ENCODE results near the gene SH3PXD2A.

Gene SH3PXD2A

GRCh38 chr10:103701380-103702222 lies 153.8 kb downstream of the SH3PXD2A start:
- no peak overlapping the region for H3K9ac ChIP-seq (ENCODE audit: low read length)
- no peak overlapping the region for H3K27ac ChIP-seq (ENCODE audit: low read depth, low read length)

GRCh38 chr10:103700436-103700715 lies 155.0 kb downstream of the SH3PXD2A start:
- Histone ChIP-seq H3K27me3 (ENCODE audit: control insufficient read depth, insufficient read depth, low read length) (peaks cover 5% of the 10 kb centered on the region; the same call in 1 of the 2 replicates), H3K4me3 (ENCODE audit: low read depth, low read length) (no peak overlapping the region), H3K9me3 (ENCODE audit: control insufficient read depth, insufficient read depth, low read depth, low read length) (peaks cover 8% of the 10 kb centered on the region; the same call in 1 of the 2 replicates), H3K36me3 (ENCODE audit: control insufficient read depth, insufficient read depth, low read length) (no peaks in the 10 kb centered on the region), H3K27ac (ENCODE audit: low read depth, low read length) (no peak overlapping the region), H3K9ac (ENCODE audit: low read length) (no peak overlapping the region), H3K4me1 (ENCODE audit: control insufficient read depth, insufficient read depth, low read length) (peaks cover 24% of the 10 kb centered on the region)

More at GRCh38 chr10:103701380-103702222, 153.8 kb downstream of the SH3PXD2A start:
- H3K4me1 ChIP-seq (ENCODE audit: control insufficient read depth, insufficient read depth, low read length) = peaks cover 13% of the 10 kb centered on the region
- no peaks in the 10 kb centered on the region for H3K27me3 ChIP-seq (ENCODE audit: control insufficient read depth, insufficient read depth, low read length)
- H3K9me3 ChIP-seq (ENCODE audit: control insufficient read depth, insufficient read depth, low read depth, low read length) = peaks cover 8% of the 10 kb centered on the region; the same call in 1 of the 2 replicates
- no peaks in the 10 kb centered on the region for H3K36me3 ChIP-seq (ENCODE audit: control insufficient read depth, insufficient read depth, low read length)
- H3K4me3 ChIP-seq (ENCODE audit: low read depth, low read length) = no peak overlapping the region

GRCh38 chr10:103699611-103700435 lies 155.6 kb downstream of the SH3PXD2A start:
- H3K27me3 ChIP-seq (ENCODE audit: control insufficient read depth, insufficient read depth, low read length) = peaks cover 10% of the 10 kb centered on the region
- peaks cover 24% of the 10 kb centered on the region for H3K4me1 ChIP-seq (ENCODE audit: control insufficient read depth, insufficient read depth, low read length)
- no peak overlapping the region for H3K9ac ChIP-seq (ENCODE audit: low read length)
- H3K4me3 ChIP-seq (ENCODE audit: low read depth, low read length) = no peak overlapping the region
- no peak overlapping the region for H3K27ac ChIP-seq (ENCODE audit: low read depth, low read length)
- peaks cover 8% of the 10 kb centered on the region; the same call in 1 of the 2 replicates for H3K9me3 ChIP-seq (ENCODE audit: control insufficient read depth, insufficient read depth, low read depth, low read length)
- H3K36me3 ChIP-seq (ENCODE audit: control insufficient read depth, insufficient read depth, low read length) = no peaks in the 10 kb centered on the region

GRCh38 chr10:103698266-103698665 lies 157.1 kb downstream of the SH3PXD2A start:
- no peak overlapping the region for H3K4me3 ChIP-seq (ENCODE audit: low read depth, low read length)
- H3K4me1 ChIP-seq (ENCODE audit: control insufficient read depth, insufficient read depth, low read length) = peaks cover 31% of the 10 kb centered on the region
- H3K9me3 ChIP-seq (ENCODE audit: control insufficient read depth, insufficient read depth, low read depth, low read length) = peaks cover 8% of the 10 kb centered on the region; the same call in 1 of the 2 replicates
- H3K27me3 ChIP-seq (ENCODE audit: control insufficient read depth, insufficient read depth, low read length) = peaks cover 26% of the 10 kb centered on the region
- no peak overlapping the region for H3K9ac ChIP-seq (ENCODE audit: low read length)
- H3K36me3 ChIP-seq (ENCODE audit: control insufficient read depth, insufficient read depth, low read length) = no peaks in the 10 kb centered on the region
- H3K27ac ChIP-seq (ENCODE audit: low read depth, low read length) = no peak overlapping the region

- Histone ChIP-seq H3K27me3 (ENCODE audit: control insufficient read depth, insufficient read depth, low read length) (peaks cover 29% of the 10 kb centered on the region), H3K27ac (ENCODE audit: low read depth, low read length) (no peak overlapping the region), H3K36me3 (ENCODE audit: control insufficient read depth, insufficient read depth, low read length) (no peaks in the 10 kb centered on the region), H3K4me3 (ENCODE audit: low read depth, low read length) (no peak overlapping the region), H3K9me3 (ENCODE audit: control insufficient read depth, insufficient read depth, low read depth, low read length) (peaks cover 8% of the 10 kb centered on the region; the same call in 1 of the 2 replicates), H3K9ac (ENCODE audit: low read length) (no peak overlapping the region), H3K4me1 (ENCODE audit: control insufficient read depth, insufficient read depth, low read length) (peaks cover 31% of the 10 kb centered on the region)
These were observed 157.6 kb downstream of the SH3PXD2A start for GRCh38 chr10:103697787-103698186.

- H3K27ac ChIP-seq (ENCODE audit: low read depth, low read length) = peak overlapping the region; percentile 20; the same call in 1 of the 2 replicates
- H3K4me3 ChIP-seq (ENCODE audit: low read depth, low read length) = no peak overlapping the region
These were observed 158.8 kb downstream of the SH3PXD2A start for GRCh38 chr10:103696411-103697145.

GRCh38 chr10:103696094-103696410 lies 159.3 kb downstream of the SH3PXD2A start:
- H3K4me1 ChIP-seq (ENCODE audit: control insufficient read depth, insufficient read depth, low read length) = peaks cover 36% of the 10 kb centered on the region

More at GRCh38 chr10:103696411-103697145, 158.8 kb downstream of the SH3PXD2A start:
- H3K27me3 ChIP-seq (ENCODE audit: control insufficient read depth, insufficient read depth, low read length) = peaks cover 40% of the 10 kb centered on the region
- peak overlapping the region; percentile 49 for H3K9ac ChIP-seq (ENCODE audit: low read length)
- H3K36me3 ChIP-seq (ENCODE audit: control insufficient read depth, insufficient read depth, low read length) = no peaks in the 10 kb centered on the region
- H3K9me3 ChIP-seq (ENCODE audit: control insufficient read depth, insufficient read depth, low read depth, low read length) = peaks cover 5% of the 10 kb centered on the region; the same call in 1 of the 2 replicates
- H3K4me1 ChIP-seq (ENCODE audit: control insufficient read depth, insufficient read depth, low read length) = peaks cover 36% of the 10 kb centered on the region

GRCh38 chr10:103695584-103696005 lies 159.8 kb downstream of the SH3PXD2A start:
- H3K4me3 ChIP-seq (ENCODE audit: low read depth, low read length) = no peak overlapping the region
- H3K27me3 ChIP-seq (ENCODE audit: control insufficient read depth, insufficient read depth, low read length) = peaks cover 46% of the 10 kb centered on the region
- no peaks in the 10 kb centered on the region for H3K36me3 ChIP-seq (ENCODE audit: control insufficient read depth, insufficient read depth, low read length)
- no peaks in the 10 kb centered on the region for H3K9me3 ChIP-seq (ENCODE audit: control insufficient read depth, insufficient read depth, low read depth, low read length)
- no peak overlapping the region for H3K27ac ChIP-seq (ENCODE audit: low read depth, low read length)
- peaks cover 36% of the 10 kb centered on the region for H3K4me1 ChIP-seq (ENCODE audit: control insufficient read depth, insufficient read depth, low read length)
- no peak overlapping the region for H3K9ac ChIP-seq (ENCODE audit: low read length)

More at GRCh38 chr10:103696094-103696410, 159.3 kb downstream of the SH3PXD2A start:
- Histone ChIP-seq H3K27me3 (ENCODE audit: control insufficient read depth, insufficient read depth, low read length) (peaks cover 45% of the 10 kb centered on the region), H3K9me3 (ENCODE audit: control insufficient read depth, insufficient read depth, low read depth, low read length) (no peaks in the 10 kb centered on the region), H3K4me3 (ENCODE audit: low read depth, low read length) (no peak overlapping the region), H3K9ac (ENCODE audit: low read length) (no peak overlapping the region), H3K27ac (ENCODE audit: low read depth, low read length) (no peak overlapping the region), H3K36me3 (ENCODE audit: control insufficient read depth, insufficient read depth, low read length) (no peaks in the 10 kb centered on the region)

- peaks cover 46% of the 10 kb centered on the region for H3K27me3 ChIP-seq (ENCODE audit: control insufficient read depth, insufficient read depth, low read length)
- H3K4me1 ChIP-seq (ENCODE audit: control insufficient read depth, insufficient read depth, low read length) = peaks cover 32% of the 10 kb centered on the region
- no peak overlapping the region for H3K27ac ChIP-seq (ENCODE audit: low read depth, low read length)
- no peaks in the 10 kb centered on the region for H3K9me3 ChIP-seq (ENCODE audit: control insufficient read depth, insufficient read depth, low read depth, low read length)
- H3K9ac ChIP-seq (ENCODE audit: low read length) = no peak overlapping the region
- H3K36me3 ChIP-seq (ENCODE audit: control insufficient read depth, insufficient read depth, low read length) = no peaks in the 10 kb centered on the region
- H3K4me3 ChIP-seq (ENCODE audit: low read depth, low read length) = peak overlapping the region; percentile 46
These were observed 161.6 kb downstream of the SH3PXD2A start for GRCh38 chr10:103693812-103694205.

- H3K36me3 ChIP-seq (ENCODE audit: control insufficient read depth, insufficient read depth, low read length) = no peaks in the 10 kb centered on the region
- no peak overlapping the region for H3K27ac ChIP-seq (ENCODE audit: low read depth, low read length)
- peaks cover 32% of the 10 kb centered on the region for H3K4me1 ChIP-seq (ENCODE audit: control insufficient read depth, insufficient read depth, low read length)
- no peak overlapping the region for H3K9ac ChIP-seq (ENCODE audit: low read length)
- no peaks in the 10 kb centered on the region for H3K9me3 ChIP-seq (ENCODE audit: control insufficient read depth, insufficient read depth, low read depth, low read length)
- H3K4me3 ChIP-seq (ENCODE audit: low read depth, low read length) = peak overlapping the region; percentile 67
- H3K27me3 ChIP-seq (ENCODE audit: control insufficient read depth, insufficient read depth, low read length) = peaks cover 46% of the 10 kb centered on the region
These were observed 162.2 kb downstream of the SH3PXD2A start for GRCh38 chr10:103692952-103693811.
